ENCODE data around the gene PRR5L.

The PRR5L gene

GRCh38 chr11:36364551-36365325 lies 68.7 kb downstream of the PRR5L start:
- Mint-ChIP-seq H3K27me3 (ENCODE audit: low read depth) (peaks cover 60% of the 10 kb centered on the region), H3K9me3 (no peaks in the 10 kb centered on the region), H3K36me3 (ENCODE audit: low read depth) (no peaks in the 10 kb centered on the region), H3K27ac (no peak overlapping the region), H3K4me1 (ENCODE audit: low read depth) (peaks cover 27% of the 10 kb centered on the region), H3K4me3 (no peak overlapping the region)

GRCh38 chr11:36365907-36366306 lies 69.8 kb downstream of the PRR5L start:
- H3K9me3 Mint-ChIP-seq = no peaks in the 10 kb centered on the region
- no peak overlapping the region for H3K27ac Mint-ChIP-seq
- H3K4me1 Mint-ChIP-seq (ENCODE audit: low read depth) = peaks cover 18% of the 10 kb centered on the region

GRCh38 chr11:36367806-36368680 lies 72.0 kb downstream of the PRR5L start:
- Mint-ChIP-seq H3K27me3 (ENCODE audit: low read depth) (peaks cover 70% of the 10 kb centered on the region), H3K4me1 (ENCODE audit: low read depth) (peaks cover 9% of the 10 kb centered on the region), H3K9me3 (no peaks in the 10 kb centered on the region), H3K4me3 (no peak overlapping the region), H3K36me3 (ENCODE audit: low read depth) (peaks cover 4% of the 10 kb centered on the region), H3K27ac (no peak overlapping the region)

More at GRCh38 chr11:36365907-36366306, 69.8 kb downstream of the PRR5L start:
- Mint-ChIP-seq H3K27me3 (ENCODE audit: low read depth) (peaks cover 67% of the 10 kb centered on the region), H3K36me3 (ENCODE audit: low read depth) (peaks cover 4% of the 10 kb centered on the region), H3K4me3 (no peak overlapping the region)

- Mint-ChIP-seq H3K4me1 (ENCODE audit: low read depth) (peaks cover 8% of the 10 kb centered on the region), H3K4me3 (no peak overlapping the region), H3K9me3 (no peaks in the 10 kb centered on the region), H3K36me3 (ENCODE audit: low read depth) (peaks cover 4% of the 10 kb centered on the region), H3K27ac (no peak overlapping the region), H3K27me3 (ENCODE audit: low read depth) (peaks cover 71% of the 10 kb centered on the region)
Observed at GRCh38 chr11:36371181-36371580, 75.1 kb downstream of the PRR5L start.

GRCh38 chr11:36371590-36371989 lies 75.5 kb downstream of the PRR5L start:
- Mint-ChIP-seq H3K4me1 (ENCODE audit: low read depth) (peaks cover 8% of the 10 kb centered on the region), H3K27me3 (ENCODE audit: low read depth) (peaks cover 67% of the 10 kb centered on the region), H3K27ac (no peak overlapping the region), H3K4me3 (no peak overlapping the region), H3K9me3 (no peaks in the 10 kb centered on the region), H3K36me3 (ENCODE audit: low read depth) (peaks cover 4% of the 10 kb centered on the region)

- Mint-ChIP-seq H3K4me3 (no peak overlapping the region), H3K4me1 (ENCODE audit: low read depth) (peaks cover 11% of the 10 kb centered on the region), H3K27ac (no peak overlapping the region), H3K27me3 (ENCODE audit: low read depth) (peaks cover 65% of the 10 kb centered on the region), H3K9me3 (no peaks in the 10 kb centered on the region), H3K36me3 (ENCODE audit: low read depth) (peaks cover 4% of the 10 kb centered on the region)
Observed at GRCh38 chr11:36372101-36372771, 76.1 kb downstream of the PRR5L start.

- H3K9me3 Mint-ChIP-seq = no peaks in the 10 kb centered on the region
- peaks cover 55% of the 10 kb centered on the region for H3K27me3 Mint-ChIP-seq (ENCODE audit: low read depth)
- no peak overlapping the region for H3K4me3 Mint-ChIP-seq
- H3K27ac Mint-ChIP-seq = no peak overlapping the region
- peaks cover 18% of the 10 kb centered on the region for H3K4me1 Mint-ChIP-seq (ENCODE audit: low read depth)
- H3K36me3 Mint-ChIP-seq (ENCODE audit: low read depth) = peaks cover 11% of the 10 kb centered on the region
Observed at GRCh38 chr11:36373016-36374010, 77.2 kb downstream of the PRR5L start.

- H3K4me1 Mint-ChIP-seq (ENCODE audit: low read depth) = peaks cover 32% of the 10 kb centered on the region
- H3K27me3 Mint-ChIP-seq (ENCODE audit: low read depth) = peaks cover 55% of the 10 kb centered on the region
- H3K27ac Mint-ChIP-seq = no peak overlapping the region
- no peaks in the 10 kb centered on the region for H3K9me3 Mint-ChIP-seq
- no peak overlapping the region for H3K4me3 Mint-ChIP-seq
- peaks cover 19% of the 10 kb centered on the region for H3K36me3 Mint-ChIP-seq (ENCODE audit: low read depth)
Observed at GRCh38 chr11:36374726-36375125, 78.6 kb downstream of the PRR5L start.

- Mint-ChIP-seq H3K4me3 (peak overlapping the region; percentile 94), H3K9me3 (no peaks in the 10 kb centered on the region), H3K27me3 (ENCODE audit: low read depth) (peaks cover 50% of the 10 kb centered on the region), H3K4me1 (ENCODE audit: low read depth) (peaks cover 38% of the 10 kb centered on the region), H3K27ac (peak overlapping the region; percentile 29), H3K36me3 (ENCODE audit: low read depth) (peaks cover 22% of the 10 kb centered on the region)
Observed at GRCh38 chr11:36375353-36376008, 79.4 kb downstream of the PRR5L start.

- Mint-ChIP-seq H3K27ac (peak overlapping the region; percentile 85), H3K27me3 (ENCODE audit: low read depth) (peaks cover 44% of the 10 kb centered on the region), H3K4me3 (peak overlapping the region; percentile 94), H3K4me1 (ENCODE audit: low read depth) (peaks cover 41% of the 10 kb centered on the region), H3K9me3 (no peaks in the 10 kb centered on the region), H3K36me3 (ENCODE audit: low read depth) (peaks cover 25% of the 10 kb centered on the region)
Observed at GRCh38 chr11:36376009-36376887, 80.2 kb downstream of the PRR5L start.

GRCh38 chr11:36376888-36377758 lies 81.0 kb downstream of the PRR5L start:
- H3K4me1 Mint-ChIP-seq (ENCODE audit: low read depth) = peaks cover 43% of the 10 kb centered on the region

More at GRCh38 chr11:36376888-36377758, 81.0 kb downstream of the PRR5L start:
- Mint-ChIP-seq H3K9me3 (no peaks in the 10 kb centered on the region), H3K27me3 (ENCODE audit: low read depth) (peaks cover 38% of the 10 kb centered on the region), H3K4me3 (peak overlapping the region; percentile 94), H3K27ac (peak overlapping the region; percentile 85), H3K36me3 (ENCODE audit: low read depth) (peaks cover 29% of the 10 kb centered on the region)

Measured in T-helper 1 cell treated with Interleukin-12 subunit alpha and Interleukin-12 subunit beta and Interleukin-4 antibody, amounts not matched to agents 30 μg/mL and 1 μg/mL, for 36 hours (primary cell).